Ovary (tissue), 3 donors: ENCODE measurements around the gene NCBP2.

Experiments
- CTCF ChIP-seq, 3 donors: fragments of 450-650 bp in 2 of 3; fragments of 200-600 bp in 1 of 3; IDR thresholded peaks; one replicate each; pipeline versions ENCODE4 v1.5.1 to v1.8.0; 2016 to 2022; ENCODE audit warnings: antibody characterized with exemption in 3 of 3, mild to moderate bottlenecking in 1 of 3
- POLR2A ChIP-seq: fragments of 450-650 bp; IDR thresholded peaks from one replicate; pipeline ENCODE4 v1.6.1; 2017; ENCODE audit warnings: antibody characterized with exemption, mild to moderate bottlenecking, moderate library complexity
- donor health status: DM: no; HTN: no; CAD: no.

GRCh38 chr3:196966526-196967401, 24.4 kb upstream of the NCBP2 start:
- no peak for TF ChIP-seq CTCF (IDR thresholded peaks at IDR 0.05)
- no peak for TF ChIP-seq POLR2A
